ENCODE data around the gene RELB.

GRCh38 chr19:45025264-45025663, 24.0 kb downstream of the RELB start:
- TF ChIP-seq CTCF (conservative IDR thresholded peaks at IDR 0.05; ENCODE audit: low read depth, low read length), result no peak
- TF ChIP-seq EZH2 (IDR thresholded peaks at IDR 0.05; ENCODE audit: borderline replicate concordance, low read depth, low read length, poor library complexity, severe bottlenecking), result no peak

Data from A673 (cell line).